Thoracic aorta (tissue), 2 donors: Measurements from ENCODE around the gene CACNA2D3. TPM values are rescaled to one million over a fixed set of nuclear protein-coding genes. Genes with fewer than 3 reads are reported as not detected.

Source experiments
- ATAC-seq: fragments of 150-250 bp; one replicate; pipeline ENCODE4 v1.8.0; 2017; ENCODE audit warnings: low read depth; ENCODE audit not compliant: insufficient number of reproducible peaks, low FRiP score
- DNase-seq: peaks from one replicate; pipeline ENCODE4 v3.0.0-alpha.2; 2020; ENCODE audit warnings: low spot score
- H3K27ac ChIP-seq, 2 donors: fragments of 200-600 bp; sonication (generic); 1 replicate in 1 of 2; 2 replicates in 1 of 2; pipeline ENCODE4 v1.5.1; 2016; ENCODE audit warnings: mild to moderate bottlenecking in 2 of 2, moderate library complexity in 2 of 2
- H3K27me3 ChIP-seq: fragments of 200-600 bp; sonication (generic); replicated peaks from 2 replicates; pipeline ENCODE4 v1.6.0; 2016; ENCODE audit warnings: mild to moderate bottlenecking; ENCODE audit not compliant: insufficient read depth
- H3K36me3 ChIP-seq: fragments of 200-600 bp; sonication (generic); one replicate; pipeline ENCODE4 v1.5.1; 2016
- H3K4me1 ChIP-seq, 2 donors: fragments of 200-600 bp; sonication (generic); 1 replicate in 1 of 2; 2 replicates in 1 of 2; pipeline versions ENCODE4 v1.5.1 to v1.6.0; 2016; ENCODE audit warnings: low read depth in 2 of 2, mild to moderate bottlenecking in 1 of 2; ENCODE audit not compliant: control insufficient read depth in 1 of 2
- H3K4me3 ChIP-seq: fragments of 200-600 bp; sonication (generic); 2 replicates; pipeline ENCODE4 v1.5.1; 2016; ENCODE audit warnings: mild to moderate bottlenecking
- H3K9me3 ChIP-seq: fragments of 200-600 bp; sonication (generic); 2 replicates; pipeline ENCODE4 v1.5.1; 2016
- total RNA-seq, 2 donors: library from RNA; depleted of rRNA; stranded (reverse); fragments of >200 nt; gene quantifications; one replicate each; pipeline versions ENCODE4 v1.1.0 to v1.2.3, GENCODE V29; 2016
- TF ChIP-seq, protein P1 (sequence below): fragments of 200-600 bp; sonication (generic); IDR thresholded peaks from one replicate; pipeline ENCODE4 v1.5.1; 2019; ENCODE audit warnings: antibody characterized with exemption

CACNA2D3 gene
- total RNA-seq, 2 donors from 2014 or later = 3.2 to 4.0 TPM

DNA sequence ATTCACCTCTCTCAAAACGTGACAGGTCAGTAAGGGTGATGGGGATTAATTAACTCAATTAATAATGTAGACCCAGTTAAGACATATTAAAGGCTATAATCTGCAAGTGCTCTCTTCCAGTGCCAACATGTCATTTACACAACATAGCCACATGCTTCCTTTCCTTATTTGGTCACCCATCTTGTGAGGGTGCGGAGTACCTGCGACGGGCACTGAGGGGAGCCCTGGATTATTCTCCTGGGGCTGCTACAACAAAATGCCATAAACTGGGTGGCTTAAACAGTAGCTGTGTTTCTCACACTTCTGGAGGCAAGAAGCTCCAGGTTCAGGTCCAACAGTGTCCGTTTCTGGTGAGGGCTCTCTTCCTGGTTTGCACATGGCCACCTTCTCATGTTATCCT is 962.9 kb downstream of the CACNA2D3 start:
- no peak for ATAC-seq
- TF ChIP-seq, protein P1, sequence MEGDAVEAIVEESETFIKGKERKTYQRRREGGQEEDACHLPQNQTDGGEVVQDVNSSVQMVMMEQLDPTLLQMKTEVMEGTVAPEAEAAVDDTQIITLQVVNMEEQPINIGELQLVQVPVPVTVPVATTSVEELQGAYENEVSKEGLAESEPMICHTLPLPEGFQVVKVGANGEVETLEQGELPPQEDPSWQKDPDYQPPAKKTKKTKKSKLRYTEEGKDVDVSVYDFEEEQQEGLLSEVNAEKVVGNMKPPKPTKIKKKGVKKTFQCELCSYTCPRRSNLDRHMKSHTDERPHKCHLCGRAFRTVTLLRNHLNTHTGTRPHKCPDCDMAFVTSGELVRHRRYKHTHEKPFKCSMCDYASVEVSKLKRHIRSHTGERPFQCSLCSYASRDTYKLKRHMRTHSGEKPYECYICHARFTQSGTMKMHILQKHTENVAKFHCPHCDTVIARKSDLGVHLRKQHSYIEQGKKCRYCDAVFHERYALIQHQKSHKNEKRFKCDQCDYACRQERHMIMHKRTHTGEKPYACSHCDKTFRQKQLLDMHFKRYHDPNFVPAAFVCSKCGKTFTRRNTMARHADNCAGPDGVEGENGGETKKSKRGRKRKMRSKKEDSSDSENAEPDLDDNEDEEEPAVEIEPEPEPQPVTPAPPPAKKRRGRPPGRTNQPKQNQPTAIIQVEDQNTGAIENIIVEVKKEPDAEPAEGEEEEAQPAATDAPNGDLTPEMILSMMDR = no peak
- no peaks in the 10 kb centered on the region for H3K27me3 ChIP-seq
- H3K36me3 ChIP-seq = no peaks in the 10 kb centered on the region
- H3K4me3 ChIP-seq = no peak overlapping the region
- no peak for DNase-seq
- no peaks in the 10 kb centered on the region for H3K9me3 ChIP-seq
- H3K4me1 ChIP-seq = no peaks in the 10 kb centered on the region
- H3K27ac ChIP-seq = no peak overlapping the region

DNA sequence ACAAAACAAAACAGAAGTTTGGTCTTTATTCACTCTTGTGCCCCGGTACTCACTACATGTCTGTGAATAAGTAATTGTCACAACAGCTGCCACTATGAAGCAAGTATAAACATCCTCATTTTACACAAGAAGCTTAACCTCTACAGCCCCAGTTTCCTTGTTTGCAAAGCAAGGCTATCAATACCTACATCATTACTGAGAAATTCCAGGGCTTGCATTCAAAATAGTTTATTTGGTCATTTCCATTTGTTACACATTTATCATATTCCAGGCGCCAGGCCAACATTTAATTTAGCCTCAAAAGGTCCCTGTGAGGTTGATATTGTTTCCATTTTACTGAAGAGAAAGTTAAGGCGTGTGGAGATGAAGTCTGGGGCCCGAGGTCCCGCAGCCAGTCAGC is 966.9 kb downstream of the CACNA2D3 start:
- DNase-seq = no peak
- Histone ChIP-seq H3K27ac (no peak overlapping the region), H3K27me3 (no peaks in the 10 kb centered on the region), H3K4me1 (no peaks in the 10 kb centered on the region), H3K4me3 (no peak overlapping the region), H3K9me3 (no peaks in the 10 kb centered on the region), H3K36me3 (no peaks in the 10 kb centered on the region)
- ATAC-seq = no peak
- TF ChIP-seq, protein P1 = no peak

DNA sequence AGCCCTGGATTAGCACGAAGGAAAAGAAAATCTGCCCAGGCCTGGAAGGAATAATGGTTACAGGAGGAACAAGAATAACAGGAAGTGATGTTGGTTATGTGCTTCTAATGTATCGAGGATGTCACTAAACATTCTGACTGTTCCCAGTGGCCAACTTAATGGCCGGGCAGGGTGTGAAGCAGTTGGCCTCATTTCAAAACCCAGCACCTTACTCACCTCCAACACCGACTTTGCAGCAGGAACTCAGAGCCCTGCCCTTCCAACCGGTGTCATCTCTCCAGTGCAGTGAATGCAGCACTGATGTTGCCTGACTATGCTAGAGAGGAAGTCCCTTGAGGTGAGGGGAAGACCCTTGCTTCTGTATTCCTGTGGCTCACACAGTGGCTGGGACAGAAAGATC is 967.9 kb downstream of the CACNA2D3 start:
- Histone ChIP-seq H3K27ac (no peak overlapping the region), H3K36me3 (no peaks in the 10 kb centered on the region), H3K27me3 (no peaks in the 10 kb centered on the region), H3K4me3 (no peak overlapping the region), H3K9me3 (no peaks in the 10 kb centered on the region), H3K4me1 (no peaks in the 10 kb centered on the region)
- TF ChIP-seq, protein P1 = no peak
- no peak for ATAC-seq
- no peak for DNase-seq

DNA sequence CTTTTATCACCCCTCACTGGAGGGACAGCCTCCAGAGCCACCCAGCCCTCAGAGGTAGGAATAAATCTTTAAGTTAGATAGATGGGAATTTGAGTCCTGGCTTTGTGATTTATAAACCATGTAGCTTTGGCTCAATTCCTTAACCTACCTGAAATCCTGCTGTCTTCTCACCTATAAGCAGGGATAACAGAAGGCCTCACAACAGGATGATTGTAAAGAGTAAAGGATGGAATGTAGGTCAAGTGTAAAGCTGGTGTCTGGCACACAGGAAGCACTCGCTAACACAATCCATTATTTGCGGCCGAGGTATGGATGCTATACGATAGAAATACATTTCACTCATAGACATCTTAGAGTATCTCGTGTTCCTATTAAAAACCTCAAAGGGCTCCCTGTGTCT is 968.4 kb downstream of the CACNA2D3 start:
- no peak overlapping the region for H3K27ac ChIP-seq
- ATAC-seq (no peak), DNase-seq (no peak)
- H3K4me1 ChIP-seq = no peaks in the 10 kb centered on the region
- no peaks in the 10 kb centered on the region for H3K36me3 ChIP-seq
- no peaks in the 10 kb centered on the region for H3K9me3 ChIP-seq
- TF ChIP-seq, protein P1 = no peak
- H3K4me3 ChIP-seq = no peak overlapping the region
- H3K27me3 ChIP-seq = no peaks in the 10 kb centered on the region

DNA sequence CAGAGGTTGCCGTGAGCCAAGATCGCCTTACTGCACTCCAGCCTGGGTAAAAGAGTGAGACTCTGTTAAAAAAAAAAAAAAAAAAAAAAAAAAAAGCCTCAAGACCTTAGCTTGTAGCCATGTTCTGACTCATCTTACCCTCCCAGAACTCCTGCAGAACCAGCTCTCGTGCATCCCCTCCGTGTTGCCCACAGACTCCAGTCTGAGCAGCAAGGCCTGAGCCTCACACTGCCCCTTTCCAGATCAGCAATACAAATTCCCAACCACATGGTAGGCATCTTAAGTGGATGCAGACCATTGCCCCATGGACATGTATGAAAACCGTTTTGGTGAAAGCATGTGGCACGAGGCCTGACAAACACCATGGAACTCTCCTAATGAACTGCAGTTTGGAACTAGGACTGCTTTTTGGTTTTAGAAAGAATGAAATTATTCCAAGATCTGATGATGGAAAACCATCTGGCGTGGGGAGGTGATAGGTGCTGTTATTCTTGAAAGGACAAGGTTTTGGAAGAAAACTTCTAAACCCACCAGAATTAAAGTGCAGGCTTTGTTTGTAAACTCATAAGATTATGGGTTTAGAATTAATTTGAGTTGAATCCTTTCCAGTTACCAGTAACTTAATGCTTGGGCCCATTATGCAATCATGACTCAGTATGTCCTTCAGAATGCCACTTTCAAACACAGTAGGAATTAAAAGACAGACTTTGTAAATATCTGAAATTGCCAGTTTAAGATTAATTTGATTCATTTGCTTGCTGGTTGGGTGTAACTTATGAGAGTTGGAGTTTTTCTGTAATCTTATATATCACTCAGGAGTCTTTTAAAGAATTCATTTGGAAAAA is 969.3 kb downstream of the CACNA2D3 start:
- no peak for DNase-seq
- Histone ChIP-seq H3K27me3 (no peaks in the 10 kb centered on the region), H3K27ac (no peak overlapping the region), H3K4me3 (no peak overlapping the region), H3K4me1 (no peaks in the 10 kb centered on the region), H3K9me3 (no peaks in the 10 kb centered on the region), H3K36me3 (no peaks in the 10 kb centered on the region)
- no peak for ATAC-seq
- TF ChIP-seq, protein P1 = no peak
